ENCODE data around the gene ZBTB12.

ZBTB12 gene, protein sequence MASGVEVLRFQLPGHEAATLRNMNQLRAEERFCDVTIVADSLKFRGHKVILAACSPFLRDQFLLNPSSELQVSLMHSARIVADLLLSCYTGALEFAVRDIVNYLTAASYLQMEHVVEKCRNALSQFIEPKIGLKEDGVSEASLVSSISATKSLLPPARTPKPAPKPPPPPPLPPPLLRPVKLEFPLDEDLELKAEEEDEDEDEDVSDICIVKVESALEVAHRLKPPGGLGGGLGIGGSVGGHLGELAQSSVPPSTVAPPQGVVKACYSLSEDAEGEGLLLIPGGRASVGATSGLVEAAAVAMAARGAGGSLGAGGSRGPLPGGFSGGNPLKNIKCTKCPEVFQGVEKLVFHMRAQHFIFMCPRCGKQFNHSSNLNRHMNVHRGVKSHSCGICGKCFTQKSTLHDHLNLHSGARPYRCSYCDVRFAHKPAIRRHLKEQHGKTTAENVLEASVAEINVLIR

DNA sequence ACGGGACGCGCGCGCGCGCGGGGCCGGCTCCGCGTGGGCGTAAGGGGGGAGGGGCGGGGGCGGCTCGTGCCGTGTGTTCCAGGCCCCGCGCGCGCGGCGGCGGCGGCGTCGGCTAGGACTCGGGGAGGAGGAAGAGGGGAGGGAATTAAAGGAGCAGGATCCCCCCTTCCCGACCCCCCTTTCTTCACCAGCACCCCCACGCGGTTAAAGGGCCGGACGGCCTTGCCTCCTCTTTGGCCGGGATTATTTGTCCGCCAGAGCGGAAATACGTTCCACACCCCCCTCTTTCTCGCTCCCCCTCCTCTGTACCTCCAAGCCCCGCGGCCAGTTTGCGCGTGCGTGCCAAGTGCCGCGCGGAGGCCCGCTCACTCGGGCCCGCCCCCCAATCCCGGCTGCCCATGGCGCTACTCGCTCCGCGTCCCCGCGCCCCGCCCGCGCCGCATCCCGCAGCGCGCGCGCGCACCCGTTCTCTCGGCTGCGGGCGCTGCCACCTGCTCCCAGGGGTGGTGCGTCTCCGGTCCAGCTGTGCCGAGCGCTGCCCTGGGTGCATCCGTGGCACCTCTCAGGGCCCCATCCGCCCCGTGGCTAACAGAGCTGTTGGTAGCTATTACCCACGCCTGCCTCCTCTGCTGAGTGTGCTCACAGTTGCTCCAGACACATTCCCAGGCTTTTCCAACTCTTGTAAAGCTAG lies at the start of gene ZBTB12:
ZBTB12 (minus strand) TSS at position 134 of the 691 bp plus-strand sequence. CDS start 781 bp downstream, outside the sequence.
- Histone ChIP-seq H3K4me1 (ENCODE audit: control insufficient read depth in 1 of 2, insufficient read depth in 2 of 2, low read length in 2 of 2) (peaks cover 7 to 33% of the 10 kb centered on the region in 2 donors), H3K9me3 (ENCODE audit: control insufficient read depth in 1 of 2, low read length in 2 of 2) (no peaks in the 10 kb centered on the region), H3K27me3 (ENCODE audit: low read depth, low read length) (no peaks in the 10 kb centered on the region), H3K4me3 (ENCODE audit: low read depth in 1 of 2, low read length in 2 of 2) (peak within 1 kb of the TSS; percentile 71 to 85), H3K36me3 (ENCODE audit: control insufficient read depth in 1 of 2, insufficient read depth in 2 of 2, low read length in 2 of 2) (no peaks in the 10 kb centered on the region), H3K27ac (ENCODE audit: low read length) (peak within 1 kb of the TSS; percentile 92)

DNA sequence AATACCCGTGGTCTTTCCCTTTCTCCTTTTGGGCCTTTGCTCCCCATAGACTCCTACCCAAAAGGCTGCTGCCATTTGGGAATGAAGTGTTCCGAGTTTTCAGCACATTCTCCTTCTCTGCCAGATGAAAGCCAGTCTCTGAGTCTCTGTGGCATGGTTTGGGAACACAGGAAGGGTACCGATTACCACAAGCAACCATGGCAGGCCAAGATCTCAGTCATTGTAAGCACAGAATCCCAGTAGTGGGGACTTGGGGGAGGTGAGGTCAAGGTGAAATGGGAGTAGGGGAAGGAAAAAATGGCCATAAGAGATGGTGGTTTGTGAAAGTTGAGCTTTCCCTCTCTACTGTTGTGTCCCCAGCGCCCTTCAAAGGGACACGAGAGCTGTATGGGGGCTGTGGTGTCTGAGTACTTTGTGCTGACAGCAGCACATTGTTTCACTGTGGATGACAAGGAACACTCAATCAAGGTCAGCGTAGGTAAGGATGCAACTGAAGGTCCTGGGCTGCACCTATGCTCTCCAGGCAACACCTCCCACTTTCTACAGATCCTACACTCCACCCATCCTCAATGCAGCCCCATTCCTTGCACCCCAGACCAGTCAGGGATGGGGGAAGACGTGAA lies 48.2 kb upstream of the ZBTB12 start:
- no peaks in the 10 kb centered on the region for H3K27me3 ChIP-seq (ENCODE audit: low read depth, low read length)
- H3K27ac ChIP-seq (ENCODE audit: low read length): no peak overlapping the region
- no peak overlapping the region for H3K4me3 ChIP-seq (ENCODE audit: low read depth in 1 of 2, low read length in 2 of 2)
- no peaks in the 10 kb centered on the region for H3K9me3 ChIP-seq (ENCODE audit: control insufficient read depth in 1 of 2, low read length in 2 of 2)
- peaks cover 36% of the 10 kb centered on the region in 2 donors for H3K36me3 ChIP-seq (ENCODE audit: control insufficient read depth in 1 of 2, insufficient read depth in 2 of 2, low read length in 2 of 2)
- peaks cover 5 to 9% of the 10 kb centered on the region in 2 donors for H3K4me1 ChIP-seq (ENCODE audit: control insufficient read depth in 1 of 2, insufficient read depth in 2 of 2, low read length in 2 of 2)

DNA sequence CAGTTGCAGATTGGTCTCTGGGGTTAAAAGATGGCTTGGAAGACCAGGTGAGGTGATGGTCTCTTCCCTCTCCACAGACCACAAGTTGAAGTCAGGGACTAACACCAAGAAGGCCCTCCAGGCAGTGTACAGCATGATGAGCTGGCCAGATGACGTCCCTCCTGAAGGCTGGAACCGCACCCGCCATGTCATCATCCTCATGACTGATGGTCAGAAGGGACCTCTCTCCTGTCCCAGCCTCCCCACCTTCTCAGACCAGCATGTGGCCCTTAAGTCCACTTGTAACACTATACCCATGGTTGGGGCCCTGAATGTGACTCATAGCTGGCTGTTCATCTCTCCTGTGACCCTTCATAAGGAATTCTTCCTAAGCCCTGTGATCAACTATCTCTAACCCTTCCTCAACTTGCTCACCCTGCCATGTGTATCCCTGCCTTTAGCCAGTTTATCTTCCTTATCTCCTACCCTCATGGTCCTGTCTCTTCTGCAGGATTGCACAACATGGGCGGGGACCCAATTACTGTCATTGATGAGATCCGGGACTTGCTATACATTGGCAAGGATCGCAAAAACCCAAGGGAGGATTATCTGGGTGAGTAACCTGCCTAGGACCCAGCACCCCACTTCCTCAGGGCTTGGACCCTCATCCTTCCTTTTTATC lies 47.0 kb upstream of the ZBTB12 start:
- no peaks in the 10 kb centered on the region for H3K9me3 ChIP-seq (ENCODE audit: control insufficient read depth in 1 of 2, low read length in 2 of 2)
- H3K4me1 ChIP-seq (ENCODE audit: control insufficient read depth in 1 of 2, insufficient read depth in 2 of 2, low read length in 2 of 2): peaks cover 5 to 14% of the 10 kb centered on the region in 2 donors
- H3K36me3 ChIP-seq (ENCODE audit: control insufficient read depth in 1 of 2, insufficient read depth in 2 of 2, low read length in 2 of 2): peaks cover 24 to 25% of the 10 kb centered on the region in 2 donors
- H3K27ac ChIP-seq (ENCODE audit: low read length): no peak overlapping the region
- no peaks in the 10 kb centered on the region for H3K27me3 ChIP-seq (ENCODE audit: low read depth, low read length)
- no peak overlapping the region for H3K4me3 ChIP-seq (ENCODE audit: low read depth in 1 of 2, low read length in 2 of 2)

DNA sequence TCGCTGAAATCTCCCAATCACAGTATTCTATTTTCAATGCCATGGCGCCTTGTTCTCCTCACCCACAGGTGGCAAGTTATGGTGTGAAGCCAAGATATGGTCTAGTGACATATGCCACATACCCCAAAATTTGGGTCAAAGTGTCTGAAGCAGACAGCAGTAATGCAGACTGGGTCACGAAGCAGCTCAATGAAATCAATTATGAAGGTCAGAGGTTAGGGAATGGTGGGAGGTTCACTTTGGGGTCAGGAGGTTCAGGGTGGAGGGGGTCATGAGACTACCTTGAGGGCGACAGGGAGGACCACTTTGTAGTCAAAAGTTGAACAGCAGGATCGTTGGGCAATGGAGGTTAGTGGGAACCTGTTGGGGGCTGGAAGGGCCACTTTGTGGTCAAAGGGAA lies 46.4 kb upstream of the ZBTB12 start:
- no peaks in the 10 kb centered on the region for H3K27me3 ChIP-seq (ENCODE audit: low read depth, low read length)
- peaks cover 5 to 14% of the 10 kb centered on the region in 2 donors for H3K4me1 ChIP-seq (ENCODE audit: control insufficient read depth in 1 of 2, insufficient read depth in 2 of 2, low read length in 2 of 2)
- no peaks in the 10 kb centered on the region for H3K9me3 ChIP-seq (ENCODE audit: control insufficient read depth in 1 of 2, low read length in 2 of 2)
- H3K36me3 ChIP-seq (ENCODE audit: control insufficient read depth in 1 of 2, insufficient read depth in 2 of 2, low read length in 2 of 2): peaks cover 18 to 19% of the 10 kb centered on the region in 2 donors
- H3K4me3 ChIP-seq (ENCODE audit: low read depth in 1 of 2, low read length in 2 of 2): no peak overlapping the region
- H3K27ac ChIP-seq (ENCODE audit: low read length): no peak overlapping the region

GRCh38 chr6:31947864-31948263 lies 46.0 kb upstream of the ZBTB12 start:
- no peak overlapping the region for H3K27ac ChIP-seq (ENCODE audit: low read length)
- no peak overlapping the region for H3K4me3 ChIP-seq (ENCODE audit: low read depth in 1 of 2, low read length in 2 of 2)
- H3K27me3 ChIP-seq (ENCODE audit: low read depth, low read length): no peaks in the 10 kb centered on the region
- no peaks in the 10 kb centered on the region for H3K9me3 ChIP-seq (ENCODE audit: control insufficient read depth in 1 of 2, low read length in 2 of 2)
- H3K4me1 ChIP-seq (ENCODE audit: control insufficient read depth in 1 of 2, insufficient read depth in 2 of 2, low read length in 2 of 2): peaks cover 5 to 14% of the 10 kb centered on the region in 2 donors
- peaks cover 14 to 15% of the 10 kb centered on the region in 2 donors for H3K36me3 ChIP-seq (ENCODE audit: control insufficient read depth in 1 of 2, insufficient read depth in 2 of 2, low read length in 2 of 2)

DNA sequence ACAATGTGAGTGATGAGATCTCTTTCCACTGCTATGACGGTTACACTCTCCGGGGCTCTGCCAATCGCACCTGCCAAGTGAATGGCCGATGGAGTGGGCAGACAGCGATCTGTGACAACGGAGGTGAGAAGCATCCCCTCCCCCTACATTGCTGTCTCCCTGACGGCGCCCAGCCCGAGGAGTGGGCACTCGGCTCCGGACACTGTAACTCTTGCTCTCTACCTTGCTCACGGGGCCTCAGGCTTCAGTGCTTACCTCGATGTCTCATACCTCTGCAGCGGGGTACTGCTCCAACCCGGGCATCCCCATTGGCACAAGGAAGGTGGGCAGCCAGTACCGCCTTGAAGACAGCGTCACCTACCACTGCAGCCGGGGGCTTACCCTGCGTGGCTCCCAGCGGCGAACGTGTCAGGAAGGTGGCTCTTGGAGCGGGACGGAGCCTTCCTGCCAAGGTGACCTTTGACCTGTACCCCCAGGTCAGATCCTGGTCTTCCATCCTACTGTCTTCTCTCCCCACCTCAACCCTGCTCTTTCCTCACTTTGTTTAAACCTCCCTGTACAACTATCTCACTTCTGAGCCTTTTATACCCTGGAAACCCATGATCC lies 45.3 kb upstream of the ZBTB12 start:
- Histone ChIP-seq H3K4me3 (ENCODE audit: low read depth in 1 of 2, low read length in 2 of 2) (no peak overlapping the region), H3K27ac (ENCODE audit: low read length) (no peak overlapping the region)

GRCh38 chr6:31946370-31946885 lies 44.5 kb upstream of the ZBTB12 start:
- Histone ChIP-seq H3K27me3 (ENCODE audit: low read depth, low read length) (no peaks in the 10 kb centered on the region), H3K4me3 (ENCODE audit: low read depth in 1 of 2, low read length in 2 of 2) (peak overlapping the region; percentile 12 to 56), H3K4me1 (ENCODE audit: control insufficient read depth in 1 of 2, insufficient read depth in 2 of 2, low read length in 2 of 2) (peaks cover 5 to 14% of the 10 kb centered on the region in 2 donors), H3K9me3 (ENCODE audit: control insufficient read depth in 1 of 2, low read length in 2 of 2) (no peaks in the 10 kb centered on the region), H3K27ac (ENCODE audit: low read length) (peak overlapping the region; percentile 76), H3K36me3 (ENCODE audit: control insufficient read depth in 1 of 2, insufficient read depth in 2 of 2, low read length in 2 of 2) (peaks cover 2 to 4% of the 10 kb centered on the region in 2 donors)

More for the DNA sequence above, 45.3 kb upstream of the ZBTB12 start:
- H3K27me3 ChIP-seq (ENCODE audit: low read depth, low read length): no peaks in the 10 kb centered on the region
- H3K9me3 ChIP-seq (ENCODE audit: control insufficient read depth in 1 of 2, low read length in 2 of 2): no peaks in the 10 kb centered on the region
- H3K4me1 ChIP-seq (ENCODE audit: control insufficient read depth in 1 of 2, insufficient read depth in 2 of 2, low read length in 2 of 2): peaks cover 5 to 14% of the 10 kb centered on the region in 2 donors
- H3K36me3 ChIP-seq (ENCODE audit: control insufficient read depth in 1 of 2, insufficient read depth in 2 of 2, low read length in 2 of 2): peaks cover 9 to 11% of the 10 kb centered on the region in 2 donors

- Histone ChIP-seq H3K4me1 (ENCODE audit: control insufficient read depth in 1 of 2, insufficient read depth in 2 of 2, low read length in 2 of 2) (peaks cover 5 to 14% of the 10 kb centered on the region in 2 donors), H3K27me3 (ENCODE audit: low read depth, low read length) (no peaks in the 10 kb centered on the region), H3K36me3 (ENCODE audit: control insufficient read depth in 1 of 2, insufficient read depth in 2 of 2, low read length in 2 of 2) (no peaks in the 10 kb centered on the region), H3K4me3 (ENCODE audit: low read depth in 1 of 2, low read length in 2 of 2) (peak within 1 kb of the TSS; percentile 12 to 56), H3K27ac (ENCODE audit: low read length) (peak within 1 kb of the TSS; percentile 76), H3K9me3 (ENCODE audit: control insufficient read depth in 1 of 2, low read length in 2 of 2) (no peaks in the 10 kb centered on the region)
Observed at GRCh38 chr6:31945507-31946369, 43.9 kb upstream of the ZBTB12 start, which contains the start of gene CFB. CFB (plus strand) TSS chr6:31946095; CDS start chr6:31946222, 127 bp downstream.

DNA sequence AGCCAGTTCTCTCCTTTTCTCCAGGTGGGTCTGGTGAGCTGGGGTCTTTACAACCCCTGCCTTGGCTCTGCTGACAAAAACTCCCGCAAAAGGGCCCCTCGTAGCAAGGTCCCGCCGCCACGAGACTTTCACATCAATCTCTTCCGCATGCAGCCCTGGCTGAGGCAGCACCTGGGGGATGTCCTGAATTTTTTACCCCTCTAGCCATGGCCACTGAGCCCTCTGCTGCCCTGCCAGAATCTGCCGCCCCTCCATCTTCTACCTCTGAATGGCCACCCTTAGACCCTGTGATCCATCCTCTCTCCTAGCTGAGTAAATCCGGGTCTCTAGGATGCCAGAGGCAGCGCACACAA lies 43.2 kb upstream of the ZBTB12 start:
- peak overlapping the region; percentile 76 for H3K27ac ChIP-seq (ENCODE audit: low read length)
- no peaks in the 10 kb centered on the region for H3K9me3 ChIP-seq (ENCODE audit: control insufficient read depth in 1 of 2, low read length in 2 of 2)
- H3K27me3 ChIP-seq (ENCODE audit: low read depth, low read length): no peaks in the 10 kb centered on the region
- no peaks in the 10 kb centered on the region for H3K36me3 ChIP-seq (ENCODE audit: control insufficient read depth in 1 of 2, insufficient read depth in 2 of 2, low read length in 2 of 2)
- H3K4me1 ChIP-seq (ENCODE audit: control insufficient read depth in 1 of 2, insufficient read depth in 2 of 2, low read length in 2 of 2): peaks cover 5 to 14% of the 10 kb centered on the region in 2 donors
- peak overlapping the region; percentile 12 to 56 for H3K4me3 ChIP-seq (ENCODE audit: low read depth in 1 of 2, low read length in 2 of 2)

DNA sequence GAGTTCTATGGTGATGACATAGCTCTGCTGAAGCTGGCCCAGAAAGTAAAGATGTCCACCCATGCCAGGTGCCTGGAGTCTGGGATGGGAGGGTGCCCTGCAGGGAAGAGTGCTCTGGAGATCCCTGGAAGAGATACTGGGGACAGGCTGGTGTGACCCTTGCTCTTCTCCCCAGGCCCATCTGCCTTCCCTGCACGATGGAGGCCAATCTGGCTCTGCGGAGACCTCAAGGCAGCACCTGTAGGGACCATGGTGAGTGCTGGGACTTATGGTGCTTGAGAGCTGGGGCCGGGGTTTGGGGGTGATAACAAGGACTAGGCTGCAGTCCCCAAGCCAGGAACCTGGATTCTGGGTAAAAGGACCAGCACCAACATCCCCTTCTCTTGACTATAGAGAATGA lies 41.9 kb upstream of the ZBTB12 start:
- Histone ChIP-seq H3K27me3 (ENCODE audit: low read depth, low read length) (no peaks in the 10 kb centered on the region), H3K4me3 (ENCODE audit: low read depth in 1 of 2, low read length in 2 of 2) (no peak overlapping the region), H3K27ac (ENCODE audit: low read length) (no peak overlapping the region), H3K36me3 (ENCODE audit: control insufficient read depth in 1 of 2, insufficient read depth in 2 of 2, low read length in 2 of 2) (no peaks in the 10 kb centered on the region), H3K9me3 (ENCODE audit: control insufficient read depth in 1 of 2, low read length in 2 of 2) (no peaks in the 10 kb centered on the region), H3K4me1 (ENCODE audit: control insufficient read depth in 1 of 2, insufficient read depth in 2 of 2, low read length in 2 of 2) (peaks cover 5 to 14% of the 10 kb centered on the region in 2 donors)
